C1 segment of cervical spinal cord (tissue), 14 donors: Measurements from ENCODE around the gene DEDD2.

Experiments
- DNase-seq, 14 donors: peaks; one replicate each; lab custom pipeline; 2025; lab: John Stamatoyannopoulos, UW

Gene DEDD2

DNA sequence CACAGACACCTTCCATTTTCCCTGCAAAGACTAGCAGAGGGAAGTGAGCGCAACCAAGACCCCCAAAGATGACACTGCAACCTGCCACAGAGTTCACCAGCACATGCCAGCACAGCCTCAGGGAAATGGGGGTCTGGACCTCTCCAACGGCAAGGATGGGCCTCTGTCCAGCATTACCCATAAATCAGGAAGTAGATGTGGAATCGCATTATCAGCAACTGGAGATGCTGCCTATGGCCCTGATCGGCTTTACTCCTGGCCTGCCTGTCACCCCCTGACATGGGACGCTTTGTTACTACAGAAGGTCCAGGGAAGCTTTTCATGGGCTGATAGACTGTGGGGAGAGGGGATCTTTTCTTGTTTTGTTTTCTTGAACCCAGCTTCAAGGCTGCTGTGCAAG is 43.8 kb downstream of the DEDD2 start:
- no peak for DNase-seq

DNA sequence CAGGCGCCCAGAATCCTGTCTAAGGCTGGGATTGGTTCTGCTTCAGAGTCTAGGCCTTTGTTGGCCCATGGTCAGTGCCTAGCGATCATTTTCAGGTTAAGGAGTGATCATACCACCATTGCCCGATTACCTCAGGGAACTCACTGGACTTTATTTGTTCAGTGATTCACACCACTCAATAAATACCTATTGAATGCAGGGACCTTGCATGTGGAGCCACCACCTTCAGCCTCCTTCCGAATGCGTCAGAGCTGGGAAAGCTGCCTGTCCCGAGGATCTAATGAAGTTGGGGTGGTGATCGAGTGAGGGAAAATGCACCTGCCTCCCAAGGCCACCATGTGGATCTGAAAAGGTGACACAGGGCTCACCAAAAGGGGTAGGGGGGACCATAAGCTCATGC is 45.2 kb downstream of the DEDD2 start:
- no peak for DNase-seq

DNA sequence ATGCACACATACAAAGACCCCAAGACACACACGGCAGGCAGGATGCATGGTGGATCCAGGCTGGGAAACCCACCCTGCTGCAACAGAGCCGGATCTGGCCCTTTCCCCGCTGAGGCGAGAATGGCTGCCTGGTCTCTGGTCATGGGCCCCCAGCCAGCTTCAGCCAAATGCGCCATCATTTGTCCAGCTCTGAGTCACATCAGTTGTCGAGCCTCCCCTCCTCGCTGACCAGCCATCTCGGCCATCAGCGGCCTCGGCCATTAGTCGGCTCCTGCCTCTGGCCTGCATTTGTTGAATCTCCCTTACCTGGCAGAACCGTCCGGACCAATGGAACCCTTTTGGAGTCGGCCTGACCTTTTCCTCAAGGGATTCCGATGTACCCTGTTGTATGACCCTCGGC is 46.8 kb downstream of the DEDD2 start:
- peak in 1 of 14 donors; percentile 36 for DNase-seq

DNA sequence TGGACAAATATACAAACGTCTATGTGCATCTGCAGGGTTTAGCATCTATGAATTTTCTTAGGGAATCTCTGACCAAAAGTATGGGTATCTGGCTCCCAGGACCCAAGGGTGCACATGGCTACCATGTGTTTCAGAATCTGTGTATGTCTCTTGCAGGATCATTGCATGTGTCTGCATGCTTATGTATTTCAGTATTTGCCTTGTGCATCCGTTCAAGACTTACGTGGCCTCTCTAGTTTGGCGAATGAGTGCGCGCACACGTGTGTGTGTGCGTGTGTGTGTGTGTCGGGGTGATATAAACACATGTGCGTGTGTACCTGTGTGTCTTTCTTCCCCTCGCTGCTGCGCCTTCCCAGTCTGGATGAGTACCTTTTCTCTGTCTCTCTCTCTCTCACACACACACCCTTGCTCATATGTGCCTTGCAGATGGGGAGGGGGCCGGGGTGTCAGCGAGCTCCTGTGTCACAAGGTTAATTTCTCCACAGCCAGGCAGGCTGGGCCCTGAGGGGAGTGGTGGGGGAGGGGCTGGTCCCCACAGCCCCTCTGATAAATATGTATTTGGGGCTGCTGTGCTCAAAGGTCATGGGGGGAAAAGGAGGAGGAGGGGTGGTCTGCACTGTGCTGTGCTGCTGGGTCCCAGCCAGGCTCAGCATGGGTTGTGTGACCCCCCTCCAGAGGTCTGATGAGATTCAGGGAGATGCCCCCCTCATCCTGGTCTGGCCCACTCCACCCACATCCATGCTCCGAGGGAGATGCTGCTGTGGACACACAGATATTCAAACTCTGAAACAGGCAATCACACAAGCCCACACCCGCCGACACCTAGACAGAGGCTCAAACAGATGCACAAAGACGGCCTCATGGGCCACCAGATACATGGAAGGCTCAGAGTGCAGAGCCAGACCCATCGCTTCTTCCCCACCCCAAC is 47.7 kb downstream of the DEDD2 start:
- DNase-seq, result no peak

DNA sequence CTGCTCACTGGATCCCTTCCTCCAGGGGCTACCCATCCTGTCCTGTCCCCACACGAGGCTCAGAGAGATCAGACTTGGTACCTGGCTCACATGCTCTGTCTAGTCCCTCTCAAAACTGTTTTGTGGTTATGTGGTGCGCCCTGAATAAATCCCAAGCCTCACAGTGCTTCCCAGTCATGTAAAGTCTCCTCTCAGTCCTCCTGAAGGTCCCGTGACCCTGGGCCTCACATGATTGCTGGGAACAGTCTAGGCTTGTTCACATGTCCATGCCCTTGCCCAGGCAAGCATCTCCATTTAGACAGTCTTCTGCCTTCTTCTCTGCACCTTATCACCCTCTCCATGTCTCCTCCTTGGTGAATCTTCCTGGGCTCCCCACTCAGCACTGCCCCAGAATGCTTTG is 49.3 kb downstream of the DEDD2 start:
- DNase-seq, result no peak

DNA sequence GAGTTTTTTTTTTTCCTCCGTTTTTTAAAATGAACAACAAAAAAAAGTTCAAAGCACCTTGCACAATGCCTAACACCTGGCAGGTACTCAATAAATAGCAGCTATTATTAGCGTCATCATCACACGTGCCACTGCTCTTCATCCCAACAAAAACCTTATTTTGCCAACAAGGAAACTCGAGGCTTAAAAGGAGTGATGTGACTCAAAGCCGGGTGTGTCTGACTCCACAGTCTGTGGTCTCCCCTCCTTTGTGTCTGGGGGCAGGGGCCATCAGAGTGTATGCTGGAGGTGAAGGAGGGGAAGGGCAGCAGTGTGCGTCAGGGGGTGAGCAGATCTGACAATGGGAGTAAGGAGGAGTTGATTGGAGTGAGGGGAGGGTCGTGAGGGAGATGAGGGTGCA is 51.2 kb downstream of the DEDD2 start:
- no peak for DNase-seq

DNA sequence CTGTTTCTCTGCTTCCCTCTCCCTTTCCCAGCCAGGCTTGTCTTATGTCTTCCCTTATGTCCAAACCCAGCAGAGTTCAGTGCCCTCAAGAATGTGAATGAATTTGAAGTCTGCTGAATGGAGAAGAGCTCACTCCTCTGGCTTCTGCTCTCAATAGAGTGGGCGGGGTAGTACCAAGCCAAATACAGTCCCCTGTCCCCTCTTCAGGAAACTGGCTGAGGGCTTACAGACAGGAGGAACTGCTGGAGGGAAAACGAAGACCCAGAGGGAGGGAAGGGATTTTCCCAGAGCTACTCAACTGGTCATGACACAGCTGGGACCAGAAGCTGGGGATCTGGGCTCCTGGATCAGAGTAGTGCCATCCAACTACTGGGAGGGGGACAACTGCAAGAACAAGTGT is 52.3 kb downstream of the DEDD2 start:
- no peak for DNase-seq

DNA sequence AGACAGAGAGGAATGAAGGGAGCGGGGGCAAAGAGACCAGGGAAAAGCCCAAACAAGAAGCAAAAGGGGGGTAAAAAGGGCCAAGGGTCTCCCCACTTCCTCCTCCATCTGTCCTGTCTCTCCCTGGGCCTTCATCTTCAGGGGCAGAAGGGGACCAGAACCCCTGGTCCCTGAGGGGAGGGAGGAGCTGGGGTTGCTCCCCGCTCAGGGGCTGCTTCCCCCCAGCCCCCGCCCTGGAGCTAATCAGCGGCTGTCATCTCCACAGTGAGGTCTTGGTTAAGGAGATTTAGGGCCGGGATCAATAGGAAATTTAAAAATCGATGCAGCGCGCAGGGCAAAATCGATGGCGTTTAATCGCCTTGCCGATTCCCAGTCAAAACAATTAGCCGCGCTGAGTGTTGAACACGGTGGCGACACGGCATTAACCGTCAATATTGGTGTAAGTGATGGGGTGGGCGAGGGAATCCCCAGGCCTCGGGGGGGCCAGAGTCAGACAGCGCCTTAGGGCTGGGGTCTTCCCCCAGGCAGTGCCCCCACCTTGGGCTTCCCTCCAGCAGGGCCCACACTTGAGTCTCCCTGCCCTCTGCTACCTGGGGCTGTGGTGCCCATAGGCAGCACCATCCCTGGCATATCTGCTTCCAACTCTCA is 55.7 kb downstream of the DEDD2 start:
- no peak for DNase-seq

DNA sequence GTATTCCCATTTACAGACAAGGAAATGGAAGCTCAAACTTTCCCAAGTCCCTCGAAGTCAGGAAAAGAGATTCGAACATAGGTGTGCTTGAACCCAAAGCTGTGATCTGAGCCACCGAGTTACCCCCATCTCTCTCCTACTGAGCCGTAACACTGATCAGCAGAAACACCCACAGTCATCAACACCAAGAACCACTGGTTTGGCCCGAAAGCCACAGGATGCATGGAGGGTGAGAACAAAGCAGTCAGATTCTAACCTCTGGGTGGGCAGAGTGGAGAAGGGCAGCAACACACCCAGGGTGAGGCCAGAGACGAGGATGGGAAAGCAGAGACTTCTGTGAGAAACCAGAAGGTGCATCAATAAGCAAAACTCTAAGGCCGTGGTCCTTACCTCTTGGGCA is 57.5 kb downstream of the DEDD2 start:
- DNase-seq, result no peak

DNA sequence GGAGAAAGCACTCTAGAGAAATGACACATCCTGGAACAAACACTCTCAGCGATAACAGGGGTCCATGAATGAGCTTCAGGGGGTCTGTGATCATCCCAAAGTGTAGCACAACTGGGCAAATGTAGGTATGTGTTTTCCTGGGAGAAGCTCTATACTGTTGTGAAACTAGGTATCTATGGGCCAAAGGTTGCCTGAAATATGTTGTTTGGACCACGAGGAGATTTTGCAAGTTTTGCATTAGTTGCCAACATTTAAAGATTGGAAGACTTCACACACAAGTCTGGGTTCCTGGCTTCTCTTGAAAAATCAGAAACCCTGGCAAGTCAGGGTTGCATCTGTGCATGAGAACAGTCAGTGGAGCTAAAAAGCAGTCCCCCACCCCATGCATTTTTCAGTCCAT is 58.6 kb downstream of the DEDD2 start:
- DNase-seq, result no peak

DNA sequence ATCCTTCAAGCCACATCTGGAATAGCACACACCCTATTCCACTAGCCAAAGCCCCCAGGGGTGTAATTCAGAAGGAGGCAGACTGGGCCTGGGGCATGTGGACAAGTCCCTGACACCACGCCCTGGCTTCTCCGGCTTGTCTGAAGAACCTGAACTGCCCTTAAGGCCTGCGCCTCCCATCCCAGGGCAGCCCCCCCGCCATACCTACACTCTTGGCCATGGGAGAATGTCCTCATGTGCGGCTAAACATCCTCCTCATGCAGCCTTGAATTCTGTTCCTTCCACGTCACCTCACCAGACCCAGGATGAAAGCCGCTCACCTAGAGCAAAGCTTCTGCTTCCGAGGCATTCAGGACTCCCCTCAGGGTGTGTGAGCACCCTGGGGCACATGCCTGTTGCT is 60.9 kb downstream of the DEDD2 start:
- DNase-seq, result no peak

DNA sequence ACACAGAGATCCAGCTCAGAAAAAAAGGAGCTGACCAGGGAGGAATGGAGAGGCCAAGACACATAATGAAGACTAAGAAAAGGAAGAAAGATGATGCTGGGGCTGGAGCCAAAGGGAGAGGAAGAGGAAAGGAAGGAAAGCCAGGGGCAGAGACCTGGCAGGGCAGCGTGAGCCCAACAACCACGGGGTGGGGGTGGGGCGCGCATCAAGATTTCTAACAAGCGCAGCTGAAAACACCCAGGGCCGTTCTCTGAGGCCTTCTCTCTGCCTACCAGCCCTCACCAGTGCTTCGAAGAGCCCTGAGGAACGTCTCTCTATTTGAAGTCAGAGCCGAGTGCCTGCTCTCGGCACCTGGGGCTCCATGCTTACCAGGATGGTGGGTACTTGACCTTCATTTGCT is 61.7 kb downstream of the DEDD2 start:
- DNase-seq, result no peak

DNA sequence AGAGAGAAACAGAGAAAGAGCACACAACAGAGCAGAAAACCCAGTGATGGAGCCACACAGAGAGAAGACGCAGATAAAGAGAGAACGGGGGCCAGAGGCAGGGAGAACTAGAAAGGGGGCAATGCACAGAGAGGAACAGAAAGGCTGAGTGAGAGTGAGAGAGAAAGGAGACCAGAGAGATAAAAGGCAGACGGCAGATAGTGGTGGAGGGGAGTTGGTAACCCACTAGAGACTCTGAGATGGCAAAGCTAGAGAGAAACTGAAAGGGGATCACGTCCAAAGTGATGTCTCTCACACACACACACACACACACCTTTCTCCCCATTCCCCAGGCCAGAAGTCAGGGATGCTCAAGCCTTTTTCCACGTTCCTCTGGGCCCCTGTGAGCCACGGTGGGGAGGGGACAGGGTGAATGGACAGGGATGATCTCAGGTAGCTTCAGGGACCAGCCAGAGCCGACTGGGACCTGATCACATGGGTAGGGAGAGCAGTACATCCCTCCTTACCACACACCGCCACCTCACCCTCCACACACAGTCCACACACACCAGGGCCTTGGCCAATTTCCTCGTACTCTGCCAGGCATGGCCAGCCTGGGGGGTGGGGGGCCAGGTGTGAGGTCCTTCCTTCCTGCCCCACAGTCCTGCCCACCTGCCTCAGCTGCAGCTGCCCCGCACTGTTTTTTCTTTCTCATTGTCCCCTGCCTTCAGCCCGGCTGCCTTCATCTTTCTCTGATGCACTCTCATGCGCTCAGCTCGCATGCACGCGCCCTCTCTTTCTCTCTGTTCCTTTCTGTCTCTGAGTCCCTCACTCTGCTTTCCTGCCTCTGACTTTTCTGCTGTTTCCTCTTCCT is 62.8 kb downstream of the DEDD2 start:
- no peak for DNase-seq

DNA sequence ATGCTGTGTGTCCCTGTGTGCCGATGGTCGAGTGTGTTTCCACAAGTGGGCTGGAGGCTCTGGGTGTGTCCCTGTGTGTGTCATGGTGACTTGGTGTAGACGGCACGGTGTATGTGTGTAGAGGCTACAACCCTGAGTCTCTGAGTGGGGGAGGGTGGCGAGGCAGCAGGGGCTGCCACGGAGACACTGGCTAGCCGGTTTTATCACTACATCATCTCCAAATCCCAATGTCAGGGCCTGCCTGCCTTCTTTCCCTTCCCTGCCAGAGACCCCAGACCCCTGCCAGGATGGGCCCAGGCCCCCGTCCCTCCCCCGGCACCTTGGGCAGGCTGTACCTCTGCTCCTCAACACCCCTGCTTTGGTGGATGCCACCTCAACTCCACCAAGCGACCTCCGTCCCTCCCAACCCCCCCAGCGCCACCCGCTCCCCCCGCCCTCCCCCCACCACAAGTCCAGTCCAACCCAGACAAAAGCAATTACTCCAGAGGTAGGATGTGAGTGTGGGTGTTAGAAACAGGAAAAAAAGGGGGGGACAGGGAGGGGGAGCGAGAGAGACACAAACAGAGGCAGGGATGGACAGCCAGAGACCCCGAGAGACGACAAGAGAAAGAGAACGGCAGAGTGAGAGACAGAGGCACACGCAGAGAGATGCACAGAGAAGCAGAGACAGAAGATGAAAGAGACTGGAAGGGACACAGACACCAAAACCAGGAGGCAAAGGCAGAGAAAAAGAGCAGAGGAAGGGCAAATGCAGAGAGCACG is 63.6 kb downstream of the DEDD2 start:
- DNase-seq, result no peak

DNA sequence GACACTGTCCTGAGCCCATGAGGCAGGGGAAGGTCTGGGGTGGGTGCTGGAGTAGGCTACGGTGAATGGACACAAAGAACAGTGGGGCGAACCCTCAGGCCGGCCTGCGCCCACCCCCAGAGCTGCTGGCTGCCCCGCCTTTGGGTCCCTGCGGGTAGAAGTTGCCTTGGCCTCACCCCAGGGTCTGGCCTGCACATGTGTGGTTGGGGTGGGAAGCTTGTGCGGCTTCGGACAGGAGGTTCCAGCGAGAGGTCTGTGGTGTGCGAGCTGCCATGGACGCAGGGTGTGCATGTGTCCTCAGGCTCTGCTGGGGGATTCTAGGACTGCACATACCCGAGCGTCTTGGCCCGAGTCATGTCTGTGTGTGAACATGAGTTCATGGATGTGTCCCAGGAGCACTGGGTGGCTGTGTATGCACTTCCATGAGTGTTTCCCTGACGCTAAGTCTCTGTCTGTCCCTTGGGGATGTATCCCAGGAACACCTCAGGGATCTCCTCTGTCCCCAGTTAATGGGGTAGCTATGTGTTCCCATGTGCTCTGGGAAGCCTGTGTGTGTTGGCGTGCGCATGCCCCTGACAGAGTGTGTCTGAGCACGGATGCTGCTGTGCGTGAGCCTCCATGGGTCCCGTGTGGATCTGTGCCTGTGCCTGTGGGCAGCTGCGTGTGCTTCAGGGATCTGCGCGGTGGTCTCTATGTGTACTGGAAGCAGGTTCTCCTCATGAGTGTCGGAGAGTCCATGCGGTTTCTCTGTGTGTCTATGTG is 64.4 kb downstream of the DEDD2 start:
- DNase-seq, result no peak

DNA sequence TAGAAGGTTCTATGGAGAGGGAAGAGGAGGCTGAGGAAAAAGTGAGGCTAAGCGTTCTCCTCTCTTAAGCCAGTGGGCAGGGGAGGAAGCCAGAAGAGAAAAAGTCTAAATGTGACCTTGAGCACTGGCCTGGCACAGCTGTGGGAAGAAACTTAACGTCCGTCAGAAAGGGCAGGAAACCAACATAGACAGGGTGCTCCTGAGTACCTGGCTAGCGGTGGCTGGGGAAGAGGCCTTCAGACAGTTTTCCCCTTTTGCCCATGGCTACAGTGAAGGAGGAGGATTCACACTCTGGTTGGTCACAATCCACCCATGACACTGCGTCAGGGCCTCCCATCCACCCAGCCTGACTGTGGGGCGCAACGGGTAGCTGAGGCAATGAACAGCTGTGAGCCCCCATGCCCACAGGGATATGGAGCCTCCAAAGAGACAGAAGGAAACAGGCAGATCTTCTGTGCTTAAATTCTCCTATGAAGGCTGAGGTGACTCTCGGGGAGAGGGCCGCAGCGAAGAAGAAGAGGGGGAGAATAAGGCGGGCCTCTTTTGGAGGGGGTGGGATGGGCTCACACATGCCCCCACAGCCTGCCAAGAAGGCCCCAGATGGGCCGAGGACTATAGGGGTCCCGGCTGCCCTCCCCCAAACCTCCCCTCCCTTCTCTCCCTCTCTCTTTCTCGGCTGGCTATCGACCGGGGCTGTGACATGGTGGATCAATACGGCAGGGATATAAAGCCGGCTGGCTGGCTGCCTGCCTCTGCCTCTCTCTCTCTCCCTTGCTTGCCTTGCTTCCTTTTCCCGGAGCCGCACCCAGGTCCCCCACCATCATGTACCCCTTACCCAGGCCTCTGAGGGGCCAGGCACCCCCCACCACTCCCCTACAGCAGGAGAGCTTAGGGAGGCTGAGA is 65.4 kb downstream of the DEDD2 start:
- DNase-seq, result no peak

DNA sequence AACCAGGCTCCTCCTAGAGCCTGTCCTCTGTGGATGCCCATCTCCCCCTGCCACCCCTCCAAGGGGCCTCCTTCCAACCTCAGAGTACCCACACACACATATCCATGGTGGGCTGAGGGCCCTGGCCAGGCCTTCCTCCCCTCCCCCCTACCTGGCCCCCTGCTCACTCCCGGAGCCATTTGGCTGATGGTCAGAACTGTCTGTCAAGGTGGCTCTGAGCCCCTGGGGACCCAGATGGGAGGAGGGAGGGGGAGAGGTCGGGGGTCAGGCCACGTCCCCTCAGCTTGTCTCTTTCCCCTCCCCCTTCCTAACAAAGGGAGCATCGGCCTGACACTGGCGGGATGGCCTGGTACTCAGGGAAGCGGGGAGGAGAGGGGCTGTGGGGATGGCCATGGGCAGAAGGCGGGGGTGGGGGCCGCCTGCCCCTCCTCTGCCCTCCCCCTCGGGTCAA is 66.5 kb downstream of the DEDD2 start:
- no peak for DNase-seq

DNA sequence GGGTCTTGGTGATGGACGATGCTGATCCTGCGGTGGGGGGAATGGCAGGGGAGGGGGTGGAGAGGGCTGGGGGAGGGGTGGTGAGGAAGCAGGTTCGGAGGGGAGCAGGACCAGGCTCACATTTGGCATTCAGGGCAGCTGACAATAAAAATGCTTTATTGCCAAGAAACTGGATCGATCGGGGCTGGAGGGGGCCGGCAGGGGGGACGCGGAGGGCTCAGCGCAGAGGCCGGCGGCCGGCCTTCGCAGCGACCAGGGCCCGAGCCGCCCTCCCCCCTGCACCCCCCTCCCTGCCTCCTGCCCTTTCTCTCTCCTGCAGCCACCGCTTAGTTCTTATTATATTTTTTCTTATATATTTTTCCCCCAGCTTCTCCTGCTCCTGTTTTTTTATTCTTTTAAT is 67.1 kb downstream of the DEDD2 start:
- no peak for DNase-seq

DNA sequence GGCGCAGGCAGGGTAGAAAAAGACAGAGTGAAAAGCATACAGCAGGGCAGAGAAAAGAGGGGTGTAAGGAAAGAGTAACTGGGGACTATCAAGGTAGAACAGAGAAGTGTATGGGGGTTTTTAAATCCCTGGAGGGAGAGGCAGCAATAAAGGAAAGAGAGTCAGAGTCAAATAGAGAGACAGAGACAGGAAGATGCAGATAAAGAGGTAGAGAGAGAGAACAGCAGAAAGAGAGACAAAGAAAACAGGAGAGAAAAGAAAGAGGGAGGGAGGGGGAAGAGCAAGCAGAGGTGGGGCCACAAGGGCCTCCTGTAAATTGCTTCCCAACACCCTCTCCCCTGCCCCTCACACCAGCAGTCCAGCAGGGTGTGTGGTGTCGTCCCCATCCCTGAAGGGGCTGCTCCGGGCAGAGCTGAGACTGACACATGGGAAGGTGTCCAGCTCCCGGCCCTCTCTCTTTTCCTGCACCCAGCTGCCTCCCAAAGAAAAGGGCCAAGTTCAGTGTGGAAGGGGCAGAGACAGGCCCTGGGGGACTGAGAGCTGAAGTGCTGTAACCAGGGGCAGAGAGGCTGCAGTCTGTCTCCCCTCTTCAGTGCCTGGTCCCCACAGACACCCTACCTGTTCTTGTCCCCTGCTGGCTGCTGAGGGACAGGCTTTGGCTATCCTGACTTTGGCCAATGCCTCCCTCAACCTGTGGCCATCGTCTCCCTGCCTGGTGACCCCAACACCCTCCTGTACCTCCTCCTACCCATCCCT is 67.9 kb downstream of the DEDD2 start:
- no peak for DNase-seq
